GM18873 (cell line): ENCODE results near the gene EEPD1.
"Not testable (repeated sequence)": the region's sequence is repeated elsewhere in the genome, so short reads cannot be mapped to it uniquely, and the experiment has no call there.

ENCODE experiments used
- ATAC-seq: cut with Tn5 transposase; IDR thresholded peaks from one replicate; pipeline ENCODE4 v1.9.1; 2021; ENCODE audit warnings: mild to moderate bottlenecking, moderate library complexity, moderate number of reproducible peaks; ENCODE audit not compliant: unreplicated experiment, low FRiP score

EEPD1 gene

GRCh38 chr7:36312064-36312914 is 159.2 kb downstream of the EEPD1 start:
- ATAC-seq = peak; percentile 74

- ATAC-seq = no peak
These were observed 159.9 kb downstream of the EEPD1 start for GRCh38 chr7:36312915-36313334.

GRCh38 chr7:36313607-36314006 is 160.6 kb downstream of the EEPD1 start:
- no peak for ATAC-seq

- no peak for ATAC-seq
These were observed 161.4 kb downstream of the EEPD1 start for GRCh38 chr7:36314491-36314890.

DNA sequence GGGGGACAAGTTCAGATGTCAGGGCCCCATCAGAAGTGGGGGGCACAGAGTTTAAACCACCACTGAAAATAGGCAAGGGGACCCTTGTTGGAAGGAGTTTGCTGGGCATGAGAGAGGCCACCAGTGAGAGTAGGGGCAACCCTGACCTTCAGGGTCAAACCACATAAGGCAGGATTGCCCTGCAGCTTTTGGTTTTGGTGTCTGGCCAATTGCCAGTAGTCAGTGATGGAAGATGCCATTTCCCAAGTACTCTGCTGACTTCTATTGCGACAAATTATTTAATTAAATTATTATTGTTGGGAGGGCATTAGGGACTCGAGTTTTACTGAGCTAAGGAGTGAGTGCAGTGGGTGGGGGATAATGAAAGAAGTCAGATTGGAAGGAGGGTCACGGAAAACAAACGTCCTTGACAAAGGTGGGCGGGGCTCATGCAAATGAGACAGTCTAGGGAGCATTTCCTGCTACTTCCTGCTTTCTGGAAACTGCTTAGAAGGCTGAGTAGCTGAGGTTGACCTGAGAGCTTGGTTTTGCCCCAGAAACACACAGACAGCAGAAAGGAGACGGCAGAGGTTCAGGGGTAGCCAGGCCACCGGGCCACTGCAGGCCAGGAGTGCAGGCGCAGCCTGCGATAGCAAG is 162.4 kb downstream of the EEPD1 start:
- ATAC-seq = no peak

DNA sequence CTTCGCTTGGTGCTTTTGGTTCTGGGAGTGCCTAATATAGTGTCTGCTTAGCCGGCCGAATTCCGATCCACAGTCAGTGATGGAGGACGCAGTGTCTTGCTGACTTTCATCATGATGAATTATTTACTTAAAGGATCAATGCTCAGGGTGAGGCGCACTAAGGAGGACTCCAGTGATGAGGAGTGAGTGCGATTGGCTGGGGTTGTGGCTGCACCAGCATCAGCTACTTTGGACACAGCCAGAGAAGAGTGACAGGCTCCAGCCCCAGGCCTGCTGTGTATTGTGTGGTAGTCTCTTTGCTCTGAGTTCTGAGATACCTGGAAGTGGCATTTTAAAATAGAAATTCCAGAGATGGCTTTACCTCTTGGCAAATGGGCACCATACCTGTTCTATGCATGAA is 163.3 kb downstream of the EEPD1 start:
- no peak for ATAC-seq

- ATAC-seq = no peak
These were observed 164.2 kb downstream of the EEPD1 start for GRCh38 chr7:36317276-36317675.

DNA sequence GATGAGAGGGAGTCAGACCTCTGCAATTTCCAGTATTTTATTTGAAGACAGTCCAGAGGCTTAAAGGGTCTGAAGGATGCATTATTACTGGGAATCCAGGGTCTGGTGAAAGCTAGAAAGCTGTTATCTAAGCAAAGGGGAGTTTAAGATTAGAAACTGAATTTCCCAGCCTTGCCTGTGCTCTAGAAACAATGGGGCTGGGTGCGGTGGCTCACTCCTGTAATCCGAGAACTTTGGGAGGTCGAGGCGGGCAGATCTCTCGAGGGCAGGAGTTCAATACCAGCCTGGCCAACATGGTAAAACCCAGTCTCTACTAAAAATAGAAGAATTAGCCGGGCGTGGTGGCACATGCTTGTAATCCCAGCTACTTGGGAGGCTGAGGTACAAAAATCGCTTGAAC is 165.1 kb downstream of the EEPD1 start:
- ATAC-seq = no peak

GRCh38 chr7:36321284-36321683 is 168.2 kb downstream of the EEPD1 start:
- not testable (repeated sequence) for ATAC-seq

GRCh38 chr7:36336390-36336789 is 183.3 kb downstream of the EEPD1 start:
- ATAC-seq = no peak

- no peak for ATAC-seq
These were observed 185.2 kb downstream of the EEPD1 start for GRCh38 chr7:36338256-36338655.

DNA sequence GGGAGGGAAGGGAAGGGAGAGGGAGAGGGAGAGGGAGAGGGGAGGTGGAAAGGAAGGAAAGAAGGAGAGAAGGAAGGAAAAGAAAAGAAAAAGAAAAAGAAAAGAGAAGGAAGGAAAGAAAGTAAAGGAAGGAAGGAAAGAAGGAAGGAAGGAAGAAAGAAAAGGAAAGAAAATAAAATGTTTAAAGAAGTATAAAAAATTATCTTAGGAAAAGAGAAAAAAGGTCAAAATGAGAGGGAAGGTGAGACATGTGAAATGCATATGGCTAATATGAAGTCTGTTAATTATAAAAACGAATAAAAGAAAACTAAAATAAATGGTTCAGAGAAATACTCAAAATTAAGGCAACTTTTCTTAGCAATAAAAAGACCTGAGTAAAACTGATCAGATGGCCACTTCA is 190.5 kb downstream of the EEPD1 start:
- no peak for ATAC-seq

DNA sequence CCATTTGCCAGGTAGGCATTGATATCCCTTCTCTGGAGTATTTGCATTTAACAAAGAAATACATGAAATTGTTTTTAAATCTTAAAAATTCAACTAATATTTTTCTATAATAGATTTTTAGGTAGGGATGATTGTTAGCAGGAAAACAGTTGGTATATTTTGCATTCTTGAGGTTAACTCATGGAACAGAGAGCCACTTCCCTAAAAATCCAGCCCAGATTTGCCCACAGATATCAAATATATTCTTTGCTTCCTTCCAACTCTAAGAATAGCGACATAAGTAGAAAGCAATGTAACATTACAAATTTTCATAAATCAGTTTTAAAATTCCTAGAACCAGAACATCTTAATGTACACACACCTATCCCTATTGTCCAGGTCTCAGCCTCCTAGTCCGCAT is 191.6 kb downstream of the EEPD1 start:
- no peak for ATAC-seq

GRCh38 chr7:36346260-36346831 is 193.3 kb downstream of the EEPD1 start:
- ATAC-seq = no peak

- ATAC-seq = no peak
These were observed 195.2 kb downstream of the EEPD1 start for GRCh38 chr7:36348256-36348655.

- no peak for ATAC-seq
These were observed 195.7 kb downstream of the EEPD1 start for GRCh38 chr7:36348771-36349170.

- ATAC-seq = no peak
These were observed 196.6 kb downstream of the EEPD1 start for GRCh38 chr7:36349626-36350025.
